ENCODE data around the gene TJAP1. TPM values are rescaled to one million over a fixed set of nuclear protein-coding genes. Genes with fewer than 3 reads are reported as not detected.
A peak's percentile ranks its signal among the peaks of the same experiment; 100 is the strongest.
"Not testable (repeated sequence)": the region's sequence is repeated elsewhere in the genome, so short reads cannot be mapped to it uniquely, and the experiment has no call there.

The TJAP1 gene
- total and polyA plus RNA-seq, 8 donors: 24.5 to 46.9 (median 37.5) TPM

DNA sequence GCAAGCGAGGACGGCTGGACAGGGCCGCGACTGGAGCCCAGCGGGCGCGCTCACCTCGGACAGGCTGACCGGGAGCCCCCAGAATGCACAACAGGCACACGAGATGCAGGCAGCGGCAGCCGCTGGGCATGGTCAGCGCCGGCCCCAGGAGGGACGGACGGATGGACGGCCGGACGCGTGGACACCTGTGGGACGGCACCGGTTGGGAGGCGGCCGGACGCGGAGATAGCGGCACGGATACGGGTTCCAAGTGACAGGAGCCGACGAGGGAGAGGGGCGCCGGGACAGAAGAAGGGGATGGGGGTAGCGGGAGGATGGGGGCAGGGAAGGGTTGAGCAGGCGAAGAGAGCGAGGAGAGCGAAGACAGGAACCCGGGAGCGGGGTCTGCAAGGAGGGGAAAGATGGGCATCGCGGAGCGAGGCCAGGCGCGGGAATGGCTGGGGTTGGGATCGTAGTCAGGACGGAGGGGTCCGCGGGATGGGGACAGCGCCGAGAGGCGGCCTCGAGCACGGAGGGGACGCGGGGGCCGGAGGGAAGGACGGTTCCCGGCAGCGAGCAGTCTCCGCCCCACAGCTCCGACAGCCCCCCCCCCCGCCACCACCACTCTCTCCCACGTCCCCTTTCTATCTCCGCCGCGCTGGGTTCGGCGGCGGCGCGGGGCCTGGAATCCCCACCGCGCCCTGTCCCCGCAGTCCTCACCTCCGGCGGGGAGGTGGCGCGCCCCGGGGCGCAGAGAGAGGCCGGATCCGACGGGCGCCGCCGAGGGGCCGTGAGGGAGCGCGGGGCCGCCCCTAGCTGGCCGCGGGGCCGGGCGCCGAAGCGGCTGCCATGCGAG lies 22.5 kb upstream of the TJAP1 start:
- Histone ChIP-seq H3K4me1 (peaks cover 0 to 21% of the 10 kb centered on the region in 2 donors), H3K9me3 (no peaks in the 10 kb centered on the region), H3K27ac (no peak overlapping the region), H3K27me3 (peaks cover 13 to 58% of the 10 kb centered on the region in 2 donors), H3K4me3 (peak overlapping the region; percentile 42 to 54), H3K36me3 (peaks cover 0 to 36% of the 10 kb centered on the region in 2 donors)
- intact Hi-C loops (cut with DNase I): loop anchor here (5.0 to 10.0 kb wide), 3 partner anchors 37 to 52 kb away; no protein-coding TSS in a partner anchor
- ATAC-seq (peak; percentile 97), DNase-seq (peak; percentile 60 to 98 (median 81))
- TF ChIP-seq, protein P1, sequence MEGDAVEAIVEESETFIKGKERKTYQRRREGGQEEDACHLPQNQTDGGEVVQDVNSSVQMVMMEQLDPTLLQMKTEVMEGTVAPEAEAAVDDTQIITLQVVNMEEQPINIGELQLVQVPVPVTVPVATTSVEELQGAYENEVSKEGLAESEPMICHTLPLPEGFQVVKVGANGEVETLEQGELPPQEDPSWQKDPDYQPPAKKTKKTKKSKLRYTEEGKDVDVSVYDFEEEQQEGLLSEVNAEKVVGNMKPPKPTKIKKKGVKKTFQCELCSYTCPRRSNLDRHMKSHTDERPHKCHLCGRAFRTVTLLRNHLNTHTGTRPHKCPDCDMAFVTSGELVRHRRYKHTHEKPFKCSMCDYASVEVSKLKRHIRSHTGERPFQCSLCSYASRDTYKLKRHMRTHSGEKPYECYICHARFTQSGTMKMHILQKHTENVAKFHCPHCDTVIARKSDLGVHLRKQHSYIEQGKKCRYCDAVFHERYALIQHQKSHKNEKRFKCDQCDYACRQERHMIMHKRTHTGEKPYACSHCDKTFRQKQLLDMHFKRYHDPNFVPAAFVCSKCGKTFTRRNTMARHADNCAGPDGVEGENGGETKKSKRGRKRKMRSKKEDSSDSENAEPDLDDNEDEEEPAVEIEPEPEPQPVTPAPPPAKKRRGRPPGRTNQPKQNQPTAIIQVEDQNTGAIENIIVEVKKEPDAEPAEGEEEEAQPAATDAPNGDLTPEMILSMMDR (IDR thresholded peaks at IDR 0.05): no peak

- Histone ChIP-seq H3K27ac (no peak within 1 kb of the TSS), H3K27me3 (peaks cover 13 to 67% of the 10 kb centered on the region in 2 donors), H3K4me3 (peak within 1 kb of the TSS; percentile 42 to 54), H3K9me3 (no peaks in the 10 kb centered on the region), H3K4me1 (peaks cover 0 to 21% of the 10 kb centered on the region in 2 donors), H3K36me3 (peaks cover 0 to 28% of the 10 kb centered on the region in 2 donors)
- TF ChIP-seq, protein P1 (IDR thresholded peaks at IDR 0.05): no peak
- DNase-seq (peak in 1 of 4 donors; percentile 6), ATAC-seq (peak; percentile 7)
- intact Hi-C loops (cut with DNase I): loop anchor here (5.0 to 10.0 kb wide), 2 partner anchors 37 to 49 kb away; no protein-coding TSS in a partner anchor
Measured at GRCh38 chr6:43455531-43456428, 21.6 kb upstream of the TJAP1 start, which contains the start of gene DLK2. Gene DLK2, minus strand, starts transcription at chr6:43455548. Its CDS starts 723 bp downstream, at chr6:43454825.

GRCh38 chr6:43457643-43458042 lies 19.7 kb upstream of the TJAP1 start:
- Histone ChIP-seq H3K4me3 (no peak overlapping the region), H3K27me3 (peaks cover 13 to 75% of the 10 kb centered on the region in 2 donors), H3K36me3 (peaks cover 0 to 9% of the 10 kb centered on the region in 2 donors), H3K27ac (no peak overlapping the region), H3K9me3 (no peaks in the 10 kb centered on the region), H3K4me1 (peaks cover 0 to 21% of the 10 kb centered on the region in 2 donors)
- TF ChIP-seq, protein P1 (IDR thresholded peaks at IDR 0.05): no peak
- DNase-seq: no peak
- no peak for ATAC-seq
- intact Hi-C loops (cut with DNase I): loop anchor here (5.0 to 10.0 kb wide), 2 partner anchors 35 to 47 kb away; no protein-coding TSS in a partner anchor

DNA sequence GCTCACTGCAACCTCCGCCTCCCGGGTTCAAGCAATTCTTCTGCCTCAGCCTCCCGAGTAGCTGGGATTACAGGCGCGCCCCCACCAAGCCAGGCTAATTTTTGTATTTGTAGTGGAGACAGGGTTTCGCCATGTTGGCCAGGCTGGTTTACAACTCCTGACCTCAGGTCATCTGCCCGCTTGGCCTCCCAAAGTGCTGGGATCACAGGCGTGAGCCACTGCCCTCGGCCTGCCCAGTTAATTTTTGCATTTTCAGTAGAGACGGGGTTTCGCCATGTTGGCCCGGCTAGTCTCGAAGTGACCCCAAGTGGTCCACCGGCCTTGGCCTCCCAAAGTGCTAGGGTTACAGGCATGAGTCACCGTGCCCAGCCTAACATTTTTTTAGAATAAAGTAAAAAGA lies 19.2 kb upstream of the TJAP1 start:
- Histone ChIP-seq H3K27me3 (peaks cover 13 to 80% of the 10 kb centered on the region in 2 donors), H3K4me1 (peaks cover 0 to 21% of the 10 kb centered on the region in 2 donors)
- H3K27ac ChIP-seq, DNase-seq, H3K36me3 ChIP-seq, ATAC-seq, H3K9me3 ChIP-seq, H3K4me3 ChIP-seq: not testable (repeated sequence)
- intact Hi-C loops (cut with DNase I): loop anchor here (5.0 to 10.0 kb wide), 2 partner anchors 34 to 47 kb away; no protein-coding TSS in a partner anchor

DNA sequence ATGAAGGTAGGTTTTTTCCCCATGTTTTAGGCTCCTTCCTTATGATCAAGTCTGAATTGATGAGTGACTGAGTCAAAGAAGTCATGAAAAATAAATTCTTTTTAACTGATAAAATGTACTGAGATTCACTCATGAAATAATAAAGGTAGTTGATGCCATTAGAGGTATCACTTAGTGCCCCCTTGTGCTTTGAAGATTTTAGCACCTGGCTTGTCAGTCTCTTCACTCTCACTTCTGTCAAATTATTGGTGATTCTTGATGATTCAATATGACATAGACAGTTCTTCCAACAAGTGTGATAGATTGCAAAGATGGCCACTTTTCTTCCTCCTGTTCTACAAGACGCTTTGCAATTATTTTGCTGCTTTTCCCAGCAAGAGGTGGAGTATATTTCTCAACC lies 17.8 kb upstream of the TJAP1 start:
- Histone ChIP-seq H3K36me3 (no peaks in the 10 kb centered on the region), H3K27me3 (peaks cover 13 to 89% of the 10 kb centered on the region in 2 donors), H3K4me1 (peaks cover 0 to 16% of the 10 kb centered on the region in 2 donors), H3K9me3 (no peaks in the 10 kb centered on the region), H3K4me3 (no peak overlapping the region), H3K27ac (no peak overlapping the region)
- no peak for ATAC-seq
- TF ChIP-seq, protein P1 (IDR thresholded peaks at IDR 0.05): no peak
- intact Hi-C loops (cut with DNase I): loop anchor here (5.0 to 10.0 kb wide), 2 partner anchors 33 to 45 kb away; no protein-coding TSS in a partner anchor
- no peak for DNase-seq

Measured in left lung (tissue), 10 donors.